ENCODE data around the gene ARHGAP22. TPM values are rescaled to one million over a fixed set of nuclear protein-coding genes. Genes with fewer than 3 reads are reported as not detected.

The ARHGAP22 gene
- total RNA-seq, 2 donors from 2014 or later: 4.4 to 8.6 TPM

DNA sequence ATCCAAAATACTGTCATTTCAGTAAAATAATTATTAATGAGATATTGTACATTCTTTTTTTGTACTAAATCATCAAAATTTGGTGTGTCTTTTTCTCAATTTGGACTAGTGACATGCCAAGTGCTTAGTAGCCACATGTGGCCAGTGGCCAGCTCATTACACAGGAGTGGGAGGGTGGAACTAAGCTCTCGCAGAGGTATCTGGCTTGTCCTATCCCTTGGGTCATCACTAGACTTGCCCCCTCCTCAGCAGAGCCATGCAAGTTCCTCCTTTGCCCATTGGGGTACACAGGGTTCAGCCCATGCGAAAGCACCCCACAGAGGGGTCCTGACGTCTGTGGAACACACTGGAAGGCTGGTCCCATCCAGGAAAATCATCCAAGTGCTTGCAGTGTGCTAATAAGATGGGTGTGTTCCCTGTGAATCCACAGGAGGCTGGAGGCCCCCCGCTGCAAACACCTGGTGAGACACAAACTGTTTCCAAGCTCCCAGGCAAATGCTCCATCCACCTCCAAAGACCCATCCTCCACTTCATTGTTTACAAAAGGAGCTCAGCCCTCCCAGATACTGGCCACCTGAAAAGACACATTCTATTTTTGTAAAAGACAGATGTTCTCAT is 1.3 kb downstream of the ARHGAP22 start:
- intact Hi-C loops (cut with DNase I): no loop called here
- no peak for DNase-seq (ENCODE audit: low spot score)

GRCh38 chr10:48602401-48603135 is 2.3 kb downstream of the ARHGAP22 start:
- H3K27ac ChIP-seq: no peak overlapping the region
- no peaks in the 10 kb centered on the region for H3K9me3 ChIP-seq
- no peaks in the 10 kb centered on the region for H3K4me1 ChIP-seq (replicated peaks)
- H3K27me3 ChIP-seq (replicated peaks; ENCODE audit: insufficient read depth): peaks cover 6% of the 10 kb centered on the region
- no peak for DNase-seq (ENCODE audit: low spot score)
- no peaks in the 10 kb centered on the region for H3K36me3 ChIP-seq
- TF ChIP-seq POLR2AphosphoS5 (IDR thresholded peaks at IDR 0.05) (no peak), POLR2A (IDR thresholded peaks at IDR 0.05) (no peak), CTCF (IDR thresholded peaks at IDR 0.05) (no peak)
- no peak overlapping the region for H3K4me3 ChIP-seq
- 94% methylated on average over 8 of the region's 8 CpGs for WGBS
- intact Hi-C loops (cut with DNase I): no loop called here

More for the DNA sequence above, 1.3 kb downstream of the ARHGAP22 start:
- Histone ChIP-seq H3K4me1 (replicated peaks) (no peaks in the 10 kb centered on the region), H3K27me3 (replicated peaks; ENCODE audit: insufficient read depth) (peaks cover 6% of the 10 kb centered on the region), H3K27ac (no peak overlapping the region), H3K4me3 (no peak overlapping the region), H3K36me3 (no peaks in the 10 kb centered on the region), H3K9me3 (no peaks in the 10 kb centered on the region)
- TF ChIP-seq POLR2AphosphoS5 (IDR thresholded peaks at IDR 0.05) (no peak), CTCF (IDR thresholded peaks at IDR 0.05) (no peak), POLR2A (IDR thresholded peaks at IDR 0.05) (no peak)
- WGBS: 78% methylated on average over 4 of the region's 4 CpGs

GRCh38 chr10:48601789-48602188 is 3.1 kb downstream of the ARHGAP22 start:
- intact Hi-C loops (cut with DNase I): no loop called here
- Histone ChIP-seq H3K4me3 (no peak overlapping the region), H3K4me1 (replicated peaks) (no peaks in the 10 kb centered on the region), H3K27ac (no peak overlapping the region), H3K9me3 (no peaks in the 10 kb centered on the region), H3K27me3 (replicated peaks; ENCODE audit: insufficient read depth) (peaks cover 6% of the 10 kb centered on the region), H3K36me3 (no peaks in the 10 kb centered on the region)
- DNase-seq (ENCODE audit: low spot score): no peak
- TF ChIP-seq CTCF (IDR thresholded peaks at IDR 0.05) (no peak), POLR2AphosphoS5 (IDR thresholded peaks at IDR 0.05) (no peak), POLR2A (IDR thresholded peaks at IDR 0.05) (no peak)
- 100% methylated on average over 1 of the region's 1 CpG for WGBS

DNA sequence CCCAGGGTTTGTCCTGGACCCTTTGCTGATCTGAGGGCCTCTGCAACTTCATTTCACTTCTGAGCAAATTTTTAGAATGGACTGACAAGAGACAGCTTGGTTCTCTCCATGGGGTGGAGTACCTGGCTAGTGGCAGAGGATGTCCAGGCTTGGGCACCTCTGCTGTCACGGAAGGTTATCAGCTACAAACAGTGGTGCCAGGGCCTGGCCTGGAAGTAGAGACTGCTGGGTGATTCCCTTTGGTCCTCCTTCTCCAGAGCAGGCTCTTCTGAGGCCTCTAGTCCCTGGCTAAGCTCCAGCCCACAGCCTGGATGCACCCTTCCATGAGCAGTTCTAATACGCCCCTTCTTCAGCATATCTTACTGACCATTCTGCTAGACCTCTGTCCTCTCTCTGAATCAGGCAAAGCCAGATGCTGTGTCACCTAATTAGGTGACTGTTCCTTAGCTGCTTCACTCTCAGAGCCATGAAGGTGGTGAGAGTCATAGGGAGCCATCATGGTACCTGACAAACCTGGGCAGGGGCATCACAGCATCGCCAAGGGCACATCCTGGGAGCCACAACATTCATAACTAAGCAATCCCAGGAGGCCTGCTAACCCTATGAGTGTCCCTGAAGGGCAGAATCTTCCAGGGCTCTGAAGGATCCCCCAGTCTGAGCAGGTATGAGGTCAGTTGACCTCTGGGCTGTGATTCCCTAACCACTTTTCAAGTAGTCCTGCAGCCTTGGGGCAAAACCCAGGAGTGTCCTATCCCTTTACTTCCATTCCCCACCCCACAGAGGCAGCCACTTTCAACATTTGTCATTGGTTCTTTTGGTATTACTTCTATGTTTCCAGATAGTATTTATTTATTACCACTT is 4.0 kb downstream of the ARHGAP22 start:
- intact Hi-C loops (cut with DNase I): no loop called here
- no peak overlapping the region for H3K27ac ChIP-seq
- no peaks in the 10 kb centered on the region for H3K9me3 ChIP-seq
- no peaks in the 10 kb centered on the region for H3K4me1 ChIP-seq (replicated peaks)
- no peak for DNase-seq (ENCODE audit: low spot score)
- H3K27me3 ChIP-seq (replicated peaks; ENCODE audit: insufficient read depth): peaks cover 6% of the 10 kb centered on the region
- H3K4me3 ChIP-seq: no peak overlapping the region
- TF ChIP-seq POLR2AphosphoS5 (IDR thresholded peaks at IDR 0.05) (no peak), CTCF (IDR thresholded peaks at IDR 0.05) (no peak)
- no peaks in the 10 kb centered on the region for H3K36me3 ChIP-seq
- 97% methylated on average over 3 of the region's 3 CpGs for WGBS
